Activated naive CD8-positive, alpha-beta T cell treated with anti-CD3 and anti-CD28 coated beads, Interleukin-2, amount 10 ng/mL, durations not matched to agents 7 days and 5 days (primary cell): ENCODE results near the gene DOCK10. TPM values are rescaled to one million over a fixed set of nuclear protein-coding genes. Genes with fewer than 3 reads are reported as not detected.

Experiments used
- ATAC-seq: fragments of 150-1000 bp; cut with Tn5 transposase; one replicate; pipeline ENCODE4 v1.10.0; 2021; ENCODE audit warnings: low read depth, moderate library complexity
- POLR2A ChIA-PET: fragments of 350-600 bp; sonication (Branson Sonifier 250); formaldehyde crosslinking; loops from one replicate; lab custom pipeline; 2021; ENCODE audit warnings: antibody characterized with exemption; lab: Charles Lee
- DNase-seq: peaks from one replicate; pipeline ENCODE4 v3.0.0; 2021
- H3K27ac Mint-ChIP-seq: one replicate; pipeline ENCODE4 v1.8.0; 2022; ENCODE audit warnings: mild to moderate bottlenecking, mixed read lengths
- H3K27me3 Mint-ChIP-seq: one replicate; pipeline ENCODE4 v1.8.0; 2022; ENCODE audit warnings: mild to moderate bottlenecking, moderate library complexity, mixed read lengths
- H3K36me3 Mint-ChIP-seq: one replicate; pipeline ENCODE4 v1.8.0; 2021; ENCODE audit warnings: mild to moderate bottlenecking, mixed read lengths
- H3K4me1 Mint-ChIP-seq: one replicate; pipeline ENCODE4 v1.8.0; 2021; ENCODE audit warnings: mixed read lengths
- H3K4me3 Mint-ChIP-seq: one replicate; pipeline ENCODE4 v1.8.0; 2022; ENCODE audit warnings: mild to moderate bottlenecking, moderate library complexity, mixed read lengths
- H3K9me3 Mint-ChIP-seq: one replicate; pipeline ENCODE4 v1.8.0; 2021; ENCODE audit warnings: mixed read lengths
- total RNA-seq, 2 experiments: library from RNA; stranded (reverse); gene quantifications; one replicate each; pipeline ENCODE4 v1.2.3, GENCODE V29; 2021

The DOCK10 gene
- total RNA-seq, 2 experiments from 2014 or later = 259 to 273 TPM

GRCh38 chr2:224757934-224758548, 284.2 kb downstream of the DOCK10 start:
- ATAC-seq (no peak), DNase-seq (no peak)
- Mint-ChIP-seq H3K4me1 (no peaks in the 10 kb centered on the region), H3K27ac (no peak overlapping the region), H3K36me3 (peaks cover 61% of the 10 kb centered on the region), H3K27me3 (no peaks in the 10 kb centered on the region), H3K9me3 (peaks cover 33% of the 10 kb centered on the region), H3K4me3 (no peak overlapping the region)
- POLR2A ChIA-PET = no interaction called here

- ATAC-seq (no peak), DNase-seq (no peak)
- Mint-ChIP-seq H3K27ac (no peak overlapping the region), H3K4me1 (no peaks in the 10 kb centered on the region), H3K4me3 (no peak overlapping the region), H3K36me3 (peaks cover 24% of the 10 kb centered on the region), H3K9me3 (peaks cover 21% of the 10 kb centered on the region), H3K27me3 (peaks cover 3% of the 10 kb centered on the region)
- POLR2A ChIA-PET = no interaction called here
Measured at GRCh38 chr2:224753743-224754540, 288.3 kb downstream of the DOCK10 start.

- Mint-ChIP-seq H3K4me1 (no peaks in the 10 kb centered on the region), H3K27ac (no peak overlapping the region), H3K9me3 (peaks cover 4% of the 10 kb centered on the region), H3K36me3 (peaks cover 6% of the 10 kb centered on the region), H3K4me3 (no peak overlapping the region), H3K27me3 (peaks cover 3% of the 10 kb centered on the region)
- DNase-seq (no peak), ATAC-seq (no peak)
- POLR2A ChIA-PET = no interaction called here
Measured at GRCh38 chr2:224751996-224752698, 290.1 kb downstream of the DOCK10 start.

GRCh38 chr2:224749136-224749535, 293.1 kb downstream of the DOCK10 start:
- ATAC-seq (no peak), DNase-seq (no peak)
- peaks cover 7% of the 10 kb centered on the region for H3K27me3 Mint-ChIP-seq
- H3K36me3 Mint-ChIP-seq = peaks cover 2% of the 10 kb centered on the region
- no peak overlapping the region for H3K27ac Mint-ChIP-seq
- H3K4me3 Mint-ChIP-seq = no peak overlapping the region
- POLR2A ChIA-PET = no interaction called here
- no peaks in the 10 kb centered on the region for H3K4me1 Mint-ChIP-seq
- no peaks in the 10 kb centered on the region for H3K9me3 Mint-ChIP-seq

- DNase-seq = no peak
- no peaks in the 10 kb centered on the region for H3K4me1 Mint-ChIP-seq
Measured at GRCh38 chr2:224747765-224748164, 294.5 kb downstream of the DOCK10 start.

GRCh38 chr2:224736227-224736626, 306.0 kb downstream of the DOCK10 start:
- H3K27ac Mint-ChIP-seq = no peak overlapping the region
- H3K4me1 Mint-ChIP-seq = no peaks in the 10 kb centered on the region
- H3K9me3 Mint-ChIP-seq = peaks cover 20% of the 10 kb centered on the region
- POLR2A ChIA-PET = no interaction called here
- no peak for DNase-seq
- ATAC-seq = no peak
- peaks cover 3% of the 10 kb centered on the region for H3K36me3 Mint-ChIP-seq
- no peak overlapping the region for H3K4me3 Mint-ChIP-seq
- no peaks in the 10 kb centered on the region for H3K27me3 Mint-ChIP-seq

More at GRCh38 chr2:224747765-224748164, 294.5 kb downstream of the DOCK10 start:
- POLR2A ChIA-PET = no interaction called here
- peaks cover 7% of the 10 kb centered on the region for H3K27me3 Mint-ChIP-seq
- ATAC-seq = no peak
- H3K27ac Mint-ChIP-seq = no peak overlapping the region
- H3K9me3 Mint-ChIP-seq = no peaks in the 10 kb centered on the region
- H3K36me3 Mint-ChIP-seq = peaks cover 2% of the 10 kb centered on the region
- H3K4me3 Mint-ChIP-seq = no peak overlapping the region

GRCh38 chr2:224734949-224735348, 307.3 kb downstream of the DOCK10 start:
- POLR2A ChIA-PET = no interaction called here
- no peak for DNase-seq
- Mint-ChIP-seq H3K4me3 (no peak overlapping the region), H3K27ac (no peak overlapping the region), H3K36me3 (peaks cover 3% of the 10 kb centered on the region), H3K9me3 (peaks cover 20% of the 10 kb centered on the region), H3K4me1 (no peaks in the 10 kb centered on the region), H3K27me3 (no peaks in the 10 kb centered on the region)
- ATAC-seq = no peak

GRCh38 chr2:224731665-224732064, 310.6 kb downstream of the DOCK10 start:
- no peaks in the 10 kb centered on the region for H3K27me3 Mint-ChIP-seq
- ATAC-seq (no peak), DNase-seq (no peak)
- no peaks in the 10 kb centered on the region for H3K4me1 Mint-ChIP-seq
- POLR2A ChIA-PET = no interaction called here
- H3K36me3 Mint-ChIP-seq = peaks cover 2% of the 10 kb centered on the region
- H3K4me3 Mint-ChIP-seq = no peak overlapping the region
- no peak overlapping the region for H3K27ac Mint-ChIP-seq
- peaks cover 15% of the 10 kb centered on the region for H3K9me3 Mint-ChIP-seq

GRCh38 chr2:224729435-224729834, 312.8 kb downstream of the DOCK10 start:
- Mint-ChIP-seq H3K27ac (no peak overlapping the region), H3K36me3 (no peaks in the 10 kb centered on the region), H3K4me1 (no peaks in the 10 kb centered on the region), H3K4me3 (no peak overlapping the region), H3K27me3 (no peaks in the 10 kb centered on the region), H3K9me3 (peaks cover 6% of the 10 kb centered on the region)
- DNase-seq = no peak
- POLR2A ChIA-PET = no interaction called here
- no peak for ATAC-seq

- Mint-ChIP-seq H3K36me3 (no peaks in the 10 kb centered on the region), H3K4me3 (no peak overlapping the region), H3K9me3 (peaks cover 9% of the 10 kb centered on the region), H3K27ac (no peak overlapping the region), H3K27me3 (peaks cover 3% of the 10 kb centered on the region), H3K4me1 (no peaks in the 10 kb centered on the region)
- no peak for DNase-seq
- POLR2A ChIA-PET = no interaction called here
- ATAC-seq = no peak
Measured at GRCh38 chr2:224724331-224724730, 317.9 kb downstream of the DOCK10 start.

- no peaks in the 10 kb centered on the region for H3K4me1 Mint-ChIP-seq
- DNase-seq = no peak
Measured at GRCh38 chr2:224723586-224724217, 318.6 kb downstream of the DOCK10 start.

GRCh38 chr2:224722770-224723169, 319.5 kb downstream of the DOCK10 start:
- no peak overlapping the region for H3K4me3 Mint-ChIP-seq
- DNase-seq (no peak), ATAC-seq (no peak)
- no peaks in the 10 kb centered on the region for H3K36me3 Mint-ChIP-seq
- no peaks in the 10 kb centered on the region for H3K4me1 Mint-ChIP-seq
- POLR2A ChIA-PET = no interaction called here
- H3K27me3 Mint-ChIP-seq = peaks cover 3% of the 10 kb centered on the region
- H3K9me3 Mint-ChIP-seq = peaks cover 6% of the 10 kb centered on the region
- H3K27ac Mint-ChIP-seq = no peak overlapping the region

More at GRCh38 chr2:224723586-224724217, 318.6 kb downstream of the DOCK10 start:
- no peaks in the 10 kb centered on the region for H3K36me3 Mint-ChIP-seq
- no peak overlapping the region for H3K4me3 Mint-ChIP-seq
- POLR2A ChIA-PET = no interaction called here
- peaks cover 9% of the 10 kb centered on the region for H3K9me3 Mint-ChIP-seq
- no peak for ATAC-seq
- peaks cover 3% of the 10 kb centered on the region for H3K27me3 Mint-ChIP-seq
- no peak overlapping the region for H3K27ac Mint-ChIP-seq

GRCh38 chr2:224722250-224722649, 320.0 kb downstream of the DOCK10 start:
- no peaks in the 10 kb centered on the region for H3K36me3 Mint-ChIP-seq
- H3K4me1 Mint-ChIP-seq = no peaks in the 10 kb centered on the region
- POLR2A ChIA-PET = no interaction called here
- peaks cover 3% of the 10 kb centered on the region for H3K27me3 Mint-ChIP-seq
- ATAC-seq (no peak), DNase-seq (no peak)
- H3K4me3 Mint-ChIP-seq = no peak overlapping the region
- H3K27ac Mint-ChIP-seq = no peak overlapping the region
- H3K9me3 Mint-ChIP-seq = peaks cover 6% of the 10 kb centered on the region
